NOMO-1 treated with DMSO at 0.1 percent for 48 hours (cell line): ENCODE results near the gene WDR13.
"Not testable (repeated sequence)": the region's sequence is repeated elsewhere in the genome, so short reads cannot be mapped to it uniquely, and the experiment has no call there.

Experiments
- DNase-seq: peaks from one replicate; lab custom pipeline; 2025; ENCODE audit not compliant: unreplicated experiment; lab: John Stamatoyannopoulos, UW

WDR13 gene

DNA sequence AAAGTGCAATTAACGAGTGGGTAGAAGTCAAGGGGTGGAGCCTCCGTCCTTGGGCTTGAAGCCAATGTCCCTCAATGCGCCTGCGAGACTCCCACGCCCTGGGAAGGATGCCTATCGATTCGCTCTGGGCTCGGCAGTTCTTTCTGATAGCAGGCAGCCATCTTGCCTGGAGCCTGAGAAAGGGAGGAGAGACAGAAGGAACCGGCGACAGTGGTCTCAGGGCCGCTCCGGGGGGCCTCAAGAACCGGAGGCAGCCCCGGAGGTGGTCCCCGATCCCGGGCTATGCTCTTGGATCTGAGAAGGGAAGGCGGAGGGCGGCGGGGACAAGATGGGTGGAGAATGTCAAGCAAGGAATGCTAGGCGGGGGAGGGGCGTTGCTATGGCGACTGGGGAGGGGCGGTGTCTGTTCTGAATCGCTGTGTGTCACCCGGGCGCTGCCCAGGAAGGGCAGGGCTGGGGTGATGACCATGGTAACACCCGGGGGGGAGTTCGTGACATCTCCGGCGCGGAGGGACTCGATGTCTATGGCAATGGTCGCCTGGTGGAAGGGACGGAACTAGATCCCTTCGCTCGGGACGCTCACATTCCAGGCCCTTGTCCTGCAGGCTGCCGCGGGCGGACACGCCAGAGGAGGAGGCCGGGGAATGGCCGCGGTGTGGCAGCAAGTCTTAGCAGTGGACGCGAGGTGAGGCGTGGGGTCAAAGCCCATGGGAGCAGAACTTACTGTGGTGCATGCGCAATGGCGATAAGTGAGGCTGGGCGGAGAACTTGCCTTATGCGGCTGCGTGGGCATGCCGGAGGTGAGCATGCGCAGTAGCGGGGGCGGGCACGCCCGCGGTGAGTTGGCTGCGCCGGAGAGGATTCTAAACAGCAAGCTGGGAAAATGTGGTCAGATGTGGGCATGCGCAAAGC lies at the start of gene WDR13:
Gene WDR13, plus strand, starts transcription at position 140 of the 912 bp plus-strand sequence. Its CDS starts 505 bp downstream, at position 645.
- DNase-seq: peak; percentile 76

DNA sequence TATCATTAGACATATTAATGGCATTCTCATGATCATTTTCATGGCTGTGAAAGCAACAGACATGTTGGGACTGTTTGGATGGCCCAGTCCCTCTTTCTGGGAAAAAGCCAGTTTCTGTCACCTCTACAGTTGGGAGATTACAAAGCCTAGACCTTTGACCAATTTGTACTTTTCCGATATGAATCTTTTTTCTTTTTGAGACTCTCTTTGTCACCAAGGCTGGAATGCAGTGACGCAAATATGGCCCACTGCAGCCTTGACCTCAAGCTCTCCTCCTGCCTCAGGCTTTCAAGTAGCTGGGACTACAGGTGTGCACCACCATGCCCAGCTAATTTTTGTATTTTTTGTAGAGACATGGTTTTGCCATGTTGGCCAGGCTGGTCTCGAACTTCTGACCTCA lies 48.4 kb upstream of the WDR13 start:
- DNase-seq: no peak

DNA sequence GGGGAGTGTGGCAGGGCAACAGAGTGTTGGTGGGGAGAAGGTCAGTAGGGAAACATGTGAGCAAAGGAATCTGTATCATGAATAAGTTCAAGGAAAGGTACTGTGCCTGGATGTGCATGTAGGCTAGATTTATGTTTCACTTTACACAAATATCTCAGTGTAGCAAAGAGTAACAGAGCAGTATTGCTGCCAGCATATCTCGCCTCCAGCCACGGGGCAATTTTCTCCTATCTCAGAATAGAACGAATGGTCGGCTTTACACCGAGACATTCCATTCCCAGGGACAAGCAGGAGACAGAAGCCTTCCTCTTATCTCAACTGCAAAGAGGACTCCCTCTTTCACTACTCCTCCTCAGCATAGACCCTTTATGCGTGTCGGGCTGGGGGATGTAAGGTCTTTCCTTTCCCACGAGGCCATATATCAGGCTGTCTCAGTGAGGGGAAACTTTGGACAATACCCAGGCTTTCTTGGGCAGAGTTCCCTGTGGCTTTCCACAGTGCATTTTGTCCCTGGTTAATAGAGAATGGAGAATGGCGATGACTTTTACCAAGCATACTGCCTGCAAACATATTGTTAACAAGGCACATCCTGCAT lies 41.5 kb upstream of the WDR13 start:
- DNase-seq: not testable (repeated sequence)

DNA sequence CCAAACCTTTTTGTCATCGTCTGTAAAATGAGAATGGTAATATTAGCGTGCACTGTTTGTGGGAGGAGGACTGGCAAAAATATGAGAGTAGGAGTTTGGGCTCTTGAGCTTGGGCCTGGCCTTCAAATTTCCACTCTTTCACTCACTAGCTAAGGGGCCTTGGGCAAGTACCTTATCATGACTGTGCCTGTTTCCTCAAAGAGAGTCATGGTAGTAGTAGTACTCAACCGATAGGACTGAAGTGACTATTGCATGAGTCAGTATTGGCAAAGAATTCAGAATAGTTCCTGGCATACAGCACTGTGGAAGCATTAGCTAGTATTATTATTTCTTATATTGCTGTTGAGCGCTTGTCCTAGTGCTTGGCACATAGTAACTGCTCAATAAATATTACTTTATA lies 39.0 kb upstream of the WDR13 start:
- DNase-seq: no peak

DNA sequence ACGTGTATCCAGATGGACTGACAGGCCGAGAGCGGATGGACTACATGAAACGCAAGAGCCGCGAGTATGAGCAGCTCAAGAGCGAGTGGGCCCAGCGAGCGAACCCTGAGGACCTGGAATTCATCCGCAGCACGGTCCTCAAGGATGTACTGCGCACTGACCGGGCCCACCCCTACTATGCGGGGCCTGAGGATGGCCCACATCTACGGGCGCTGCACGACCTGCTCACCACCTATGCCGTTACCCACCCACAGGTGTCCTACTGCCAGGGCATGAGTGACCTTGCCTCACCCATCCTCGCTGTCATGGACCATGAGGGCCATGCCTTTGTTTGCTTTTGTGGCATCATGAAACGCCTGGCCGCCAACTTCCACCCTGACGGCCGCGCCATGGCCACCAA lies 37.7 kb upstream of the WDR13 start:
- DNase-seq: no peak

DNA sequence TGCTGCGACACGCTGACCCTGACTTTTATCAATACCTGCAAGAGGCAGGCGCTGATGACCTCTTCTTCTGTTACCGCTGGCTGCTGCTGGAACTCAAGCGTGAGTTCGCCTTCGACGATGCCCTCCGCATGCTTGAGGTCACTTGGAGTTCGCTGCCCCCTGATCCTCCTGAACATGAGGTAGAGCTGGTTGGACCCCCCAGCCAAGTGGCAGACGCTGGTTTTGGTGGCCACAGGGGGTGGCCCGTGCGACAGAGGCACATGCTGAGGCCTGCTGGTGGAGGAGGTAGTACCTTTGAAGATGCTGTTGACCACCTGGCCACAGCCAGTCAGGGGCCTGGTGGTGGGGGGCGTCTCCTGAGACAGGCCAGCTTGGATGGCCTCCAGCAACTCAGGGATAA lies 37.2 kb upstream of the WDR13 start:
- no peak for DNase-seq

DNA sequence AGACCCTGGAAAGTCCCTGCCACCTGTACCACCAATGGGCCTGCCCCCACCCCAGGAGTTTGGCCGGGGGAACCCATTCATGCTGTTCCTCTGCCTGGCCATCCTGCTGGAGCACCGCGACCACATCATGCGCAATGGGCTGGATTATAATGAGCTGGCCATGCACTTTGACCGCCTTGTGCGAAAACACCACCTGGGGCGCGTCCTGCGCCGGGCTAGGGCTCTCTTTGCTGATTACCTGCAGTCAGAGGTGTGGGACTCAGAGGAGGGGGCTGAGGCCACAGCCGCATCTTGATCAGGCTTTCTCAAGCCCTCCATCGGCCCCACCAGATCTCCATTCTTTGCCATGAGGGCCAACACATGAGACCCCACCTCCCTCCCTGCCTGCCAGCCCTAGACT lies 36.6 kb upstream of the WDR13 start:
- DNase-seq: no peak

DNA sequence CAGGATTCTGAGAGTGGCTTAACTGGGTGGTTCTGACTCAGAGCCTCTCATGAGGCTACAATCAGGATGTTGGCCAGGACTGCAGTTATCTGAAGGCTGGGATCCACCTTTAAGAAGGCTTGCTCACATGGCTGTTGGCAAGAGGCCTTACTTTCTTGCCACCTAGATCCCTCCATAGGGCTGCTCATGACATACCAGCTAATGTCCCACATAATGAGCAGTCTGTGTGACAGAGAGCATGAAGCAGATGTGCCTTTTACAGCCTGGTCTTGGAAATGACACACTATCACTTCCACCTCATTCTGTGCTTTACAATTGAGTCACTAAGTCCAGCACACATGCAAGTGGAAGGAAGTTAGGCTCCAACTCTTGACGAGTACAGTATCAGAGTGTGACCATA lies 27.3 kb upstream of the WDR13 start:
- DNase-seq: peak; percentile 21

DNA sequence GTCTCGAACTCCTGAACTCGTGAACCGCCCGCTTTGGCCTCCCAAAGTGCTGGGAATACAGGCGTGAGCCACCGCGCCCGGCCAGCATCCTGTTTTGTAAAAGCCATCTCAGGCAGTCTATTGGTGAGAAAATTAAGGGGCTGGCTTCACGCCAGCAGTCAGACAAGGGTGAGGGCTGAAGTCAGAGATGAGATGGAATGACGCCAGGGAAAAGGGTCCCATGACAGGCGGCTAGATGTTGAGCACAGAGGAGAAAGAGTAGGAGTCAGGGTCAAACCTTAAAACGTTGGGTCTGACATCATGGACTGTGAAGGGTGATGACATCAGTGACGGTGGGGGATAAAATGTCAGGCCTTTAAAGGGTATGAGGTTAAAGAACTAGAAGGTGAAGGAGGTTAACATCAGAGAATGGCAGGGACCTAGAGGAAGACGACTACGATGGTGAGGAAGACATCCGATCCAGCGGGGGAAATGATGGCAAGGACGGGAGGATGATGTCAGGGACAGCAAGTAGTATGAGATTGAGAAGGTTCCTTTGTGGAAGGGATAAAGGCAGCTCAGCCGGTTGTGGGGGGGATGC lies 23.5 kb upstream of the WDR13 start:
- peak; percentile 51 for DNase-seq

DNA sequence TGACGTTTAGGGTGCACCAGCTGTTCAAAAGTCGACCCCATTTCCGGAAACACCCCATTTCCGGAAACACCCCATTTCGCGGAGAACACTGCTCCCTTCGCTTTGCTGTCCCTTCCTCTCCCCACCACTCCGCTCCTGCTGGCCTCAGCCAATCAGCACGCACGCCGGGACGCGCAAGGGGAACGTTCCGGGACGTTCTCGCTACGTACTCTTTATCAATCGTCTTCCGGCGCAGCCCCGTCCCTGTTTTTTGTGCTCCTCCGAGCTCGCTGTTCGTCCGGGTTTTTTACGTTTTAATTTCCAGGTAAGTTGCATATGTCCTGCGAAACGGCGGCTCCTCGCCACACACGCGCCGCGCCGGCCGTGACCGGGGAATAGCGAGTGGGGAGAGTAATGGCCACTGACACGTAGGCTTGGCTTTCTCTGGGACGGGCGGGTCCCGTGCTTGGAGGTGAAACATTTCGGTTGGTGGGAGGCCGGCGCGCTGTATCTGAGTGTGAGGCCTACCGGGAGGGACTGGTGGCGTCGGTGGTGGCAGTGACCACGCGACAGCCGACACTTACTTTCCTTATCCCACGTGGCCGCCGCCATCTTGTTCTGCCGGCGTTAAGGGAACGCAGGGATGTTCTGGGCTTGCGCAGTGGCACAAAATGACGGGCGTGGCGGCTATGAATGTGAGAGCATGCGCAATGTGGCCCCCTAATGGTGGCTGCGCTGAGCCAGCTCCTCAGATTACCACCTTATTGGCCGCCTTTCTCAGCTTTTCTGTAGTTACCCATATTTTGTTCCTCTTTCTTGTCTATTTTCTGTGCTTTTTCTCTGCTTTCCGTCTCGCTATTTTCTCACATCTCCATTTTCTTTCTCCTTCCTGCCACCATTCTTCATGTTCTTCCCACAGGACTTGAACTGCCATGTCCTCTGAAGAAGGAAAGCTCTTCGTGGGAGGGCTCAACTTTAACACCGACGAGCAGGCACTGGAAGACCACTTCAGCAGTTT lies 22.7 kb upstream of the WDR13 start, which contains the start of gene RBM3:
Gene RBM3, plus strand, starts transcription at position 215 of the 997 bp plus-strand sequence. Its CDS starts 697 bp downstream, at position 912.
- peak; percentile 90 for DNase-seq

DNA sequence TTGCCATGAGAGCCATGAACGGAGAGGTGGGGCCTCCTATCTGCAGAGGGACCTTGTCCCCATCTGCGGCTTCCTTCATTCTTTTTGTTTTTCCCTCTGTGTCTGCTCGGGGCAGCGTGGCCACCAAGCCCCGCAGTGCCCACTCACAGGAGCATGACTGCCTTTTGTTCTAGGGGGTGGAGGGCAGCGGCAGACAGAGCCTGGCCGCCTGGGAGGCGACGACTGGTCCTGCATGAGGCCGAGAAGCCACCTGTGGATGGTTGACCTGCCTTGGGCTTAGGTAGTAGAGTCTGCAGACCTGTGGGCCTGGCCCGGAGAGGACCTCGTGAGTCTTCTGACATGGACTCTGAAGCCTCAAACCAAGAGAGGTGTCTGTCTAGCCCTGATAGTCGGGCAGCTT lies 21.6 kb upstream of the WDR13 start:
- DNase-seq: no peak

DNA sequence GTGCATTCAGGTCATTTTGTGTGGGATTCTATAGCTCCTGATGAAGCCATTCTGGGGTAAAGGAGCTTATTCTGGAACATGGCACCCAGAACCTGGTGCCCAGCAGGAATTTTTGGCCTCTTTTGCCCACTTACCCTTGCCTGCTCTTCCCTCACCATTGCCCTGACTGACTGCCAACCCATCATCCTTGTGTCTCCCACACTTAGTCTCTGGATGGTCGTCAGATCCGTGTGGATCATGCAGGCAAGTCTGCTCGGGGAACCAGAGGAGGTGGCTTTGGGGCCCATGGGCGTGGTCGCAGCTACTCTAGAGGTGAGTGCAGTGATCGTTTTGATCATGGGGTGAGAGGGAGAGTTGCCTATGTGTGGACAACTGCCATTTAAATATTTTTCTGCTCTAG lies 21.2 kb upstream of the WDR13 start:
- DNase-seq: no peak

DNA sequence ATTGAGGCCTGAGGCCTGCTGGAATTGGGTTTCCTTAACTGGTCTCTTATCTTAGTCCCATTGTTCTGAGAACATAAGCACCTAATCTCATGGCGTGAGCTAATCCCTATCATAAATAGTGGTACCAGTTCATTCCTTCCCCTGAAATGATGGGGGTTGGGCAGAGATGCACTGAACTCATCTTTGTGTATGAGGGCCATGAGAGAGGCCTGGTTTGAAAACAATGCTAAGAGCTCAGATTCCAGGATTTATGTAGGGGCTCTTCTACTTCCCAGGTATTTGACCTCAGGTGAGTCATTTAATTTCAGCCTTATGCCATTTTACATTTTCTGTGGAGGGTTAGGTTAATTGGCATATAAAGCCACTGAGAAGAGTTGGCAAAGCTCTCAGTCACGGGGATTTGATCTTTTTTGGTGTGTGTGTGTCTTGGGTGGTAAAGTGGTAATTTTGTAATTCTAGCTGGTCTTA lies 18.6 kb upstream of the WDR13 start:
- no peak for DNase-seq

DNA sequence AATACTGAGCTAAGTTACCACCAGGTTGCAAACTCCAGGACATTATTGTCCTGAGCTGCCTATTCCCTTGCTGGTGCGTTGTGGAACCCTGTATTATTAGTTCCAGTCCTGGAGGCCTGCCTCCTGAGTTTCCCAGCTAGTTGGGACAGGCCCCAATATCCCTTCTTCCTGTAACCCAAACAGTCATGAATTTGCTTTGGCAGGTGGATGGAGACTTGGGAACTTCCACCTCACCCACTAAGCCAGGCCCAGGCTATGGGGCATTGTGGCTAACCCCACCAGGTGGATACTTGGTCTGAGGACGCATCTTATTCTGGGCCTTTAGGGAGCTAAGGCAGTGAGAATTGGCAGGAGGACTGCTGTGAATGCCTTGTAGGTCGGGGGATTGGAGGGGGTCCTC lies 18.0 kb upstream of the WDR13 start:
- DNase-seq: no peak

DNA sequence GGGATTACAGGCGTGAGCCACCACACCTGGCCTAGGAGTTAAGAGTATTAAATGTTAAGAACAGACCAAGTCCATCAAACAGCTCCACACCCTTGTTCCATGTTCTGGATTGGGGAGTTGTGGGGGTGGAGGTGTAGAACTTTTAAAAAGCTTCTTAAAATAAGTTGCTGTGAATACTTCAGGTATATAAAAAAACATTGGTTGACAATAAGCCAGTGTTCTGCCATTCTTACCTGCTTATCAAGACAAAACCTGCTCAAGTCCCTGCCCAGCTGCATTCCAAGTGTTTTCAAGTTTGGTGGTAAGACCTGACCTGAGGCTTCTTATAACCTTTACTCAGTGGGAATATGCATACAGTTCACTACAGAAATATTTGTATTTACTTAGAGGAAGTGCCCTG lies 16.6 kb upstream of the WDR13 start:
- DNase-seq: no peak

DNA sequence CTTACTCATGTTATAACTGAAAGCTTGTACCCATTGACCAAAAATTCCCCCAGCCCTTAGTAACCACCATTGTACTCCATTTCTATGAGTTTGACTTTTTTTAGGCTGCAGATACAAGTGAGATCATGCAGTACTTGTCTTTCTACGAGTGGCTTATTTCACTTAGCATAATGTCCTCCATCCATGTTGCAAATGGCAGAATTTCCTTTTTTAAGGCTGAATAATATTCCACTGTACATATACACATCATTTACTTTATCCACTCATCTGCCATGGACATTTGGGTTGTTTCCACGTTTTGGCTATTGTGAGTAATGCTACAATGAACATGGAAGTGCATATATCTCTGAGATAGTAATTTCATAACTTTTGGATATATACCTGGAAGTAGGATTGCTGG lies 12.6 kb upstream of the WDR13 start:
- DNase-seq: no peak

DNA sequence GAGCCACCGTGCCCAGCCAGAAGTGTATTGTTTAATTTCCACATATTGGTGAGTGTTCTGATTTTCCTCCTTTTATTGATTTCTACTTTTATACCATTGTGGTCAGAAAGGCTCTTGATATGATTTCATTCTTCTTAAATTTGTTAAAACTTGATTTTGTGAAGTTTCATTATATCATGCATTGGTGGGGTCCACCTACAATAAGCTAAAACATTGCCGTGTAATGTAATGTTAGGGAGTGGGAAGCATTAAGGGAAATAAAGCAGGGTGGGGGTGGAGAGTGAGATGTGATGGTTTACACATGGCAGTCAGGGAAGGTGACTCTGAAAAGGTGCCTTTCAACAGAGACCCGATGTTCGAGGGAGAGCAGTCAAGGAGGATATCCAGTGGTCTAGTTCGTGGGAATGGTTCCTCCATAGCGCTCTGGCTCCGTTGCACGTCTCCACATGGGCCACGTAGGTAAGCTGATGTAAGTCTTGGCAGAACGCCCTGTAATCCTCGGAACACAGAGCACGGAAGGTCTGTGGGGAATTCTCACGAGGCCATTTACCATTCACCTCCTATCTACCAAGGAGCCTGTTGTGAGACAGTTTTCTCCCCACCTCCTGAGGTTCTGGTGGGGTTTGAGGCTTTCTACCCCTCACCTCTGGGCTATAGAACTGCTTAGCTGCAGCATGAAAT lies 7.7 kb upstream of the WDR13 start:
- no peak for DNase-seq

DNA sequence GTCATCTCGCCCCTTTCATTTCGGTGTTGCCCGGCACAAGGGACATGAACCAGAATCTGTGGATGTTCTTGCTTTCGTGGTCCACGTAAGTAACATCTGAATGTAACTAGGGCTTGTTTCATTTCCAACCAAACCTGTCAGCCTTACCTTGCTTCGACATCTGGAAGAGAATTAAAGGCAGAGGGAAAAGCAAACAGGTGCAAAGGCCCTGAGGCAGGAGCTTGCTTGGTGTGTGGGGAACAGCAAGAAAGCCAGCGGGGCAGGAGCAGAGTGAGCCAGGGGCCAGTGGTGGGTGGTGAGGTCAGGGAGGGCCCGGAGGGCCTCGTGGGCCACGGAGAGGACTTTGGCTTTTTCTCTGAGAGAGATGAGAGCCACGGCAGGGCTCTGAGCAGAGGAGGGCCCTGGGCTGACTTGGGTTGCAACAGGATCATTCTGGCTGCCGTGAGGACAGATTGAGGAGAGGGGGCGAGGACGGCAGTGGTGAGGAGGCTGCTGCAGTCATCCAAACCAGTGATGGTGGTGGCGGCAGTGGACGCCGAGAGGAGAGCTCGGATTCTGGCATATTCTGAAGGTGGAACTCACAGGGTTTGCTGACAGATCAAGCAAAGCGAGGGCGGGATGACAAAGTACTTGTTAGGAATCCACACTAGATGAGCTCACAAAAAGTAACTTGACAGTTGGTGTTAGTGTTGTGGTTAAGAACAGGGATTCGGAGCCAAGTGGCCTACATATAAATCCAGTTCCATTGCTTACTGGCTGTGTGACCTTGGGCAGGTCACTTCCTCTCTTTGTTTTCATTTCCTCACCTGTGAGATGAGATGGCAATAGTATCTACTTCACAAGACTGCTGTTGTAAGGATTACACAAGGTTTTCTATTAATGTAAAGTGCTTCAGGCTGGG lies 6.8 kb upstream of the WDR13 start:
- DNase-seq: no peak

DNA sequence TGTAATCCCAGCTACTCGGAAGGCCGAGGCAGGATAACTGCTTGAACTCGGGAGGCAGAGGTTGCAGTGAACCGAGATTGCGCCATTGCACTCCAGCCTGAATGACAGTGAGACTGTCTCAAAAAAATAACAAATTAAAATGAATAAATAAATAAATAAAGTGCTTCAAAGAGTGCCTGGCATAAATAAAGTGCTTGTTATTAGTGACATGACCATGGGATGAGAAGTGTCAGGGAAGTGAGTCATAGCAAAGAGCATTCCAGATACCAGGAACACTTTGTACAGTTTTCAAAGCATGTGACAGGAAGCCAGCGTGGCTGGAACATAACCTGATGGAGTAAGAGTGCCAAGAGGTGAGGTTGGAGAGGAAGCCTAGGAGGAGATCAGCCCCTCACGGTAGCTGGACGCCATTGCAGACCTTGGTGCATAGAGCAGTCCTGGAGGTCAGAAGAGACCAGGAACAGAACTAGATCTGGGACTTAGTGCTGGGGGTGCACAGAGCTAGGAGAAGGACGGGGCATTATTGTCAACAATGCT lies 6.0 kb upstream of the WDR13 start:
- no peak for DNase-seq
